Right lobe of liver (tissue), 4 donors: ENCODE results near the gene IWS1.

Experiments used
- CTCF ChIP-seq, 4 donors: fragments of 200-600 bp in 3 of 4; fragments of 450-650 bp in 1 of 4; IDR thresholded peaks; one replicate each; pipeline versions ENCODE4 v1.5.1 to v1.8.0; 2016 to 2022; ENCODE audit warnings: antibody characterized with exemption in 4 of 4, mild to moderate bottlenecking in 2 of 4
- POLR2A ChIP-seq: fragments of 450-650 bp; IDR thresholded peaks from one replicate; pipeline ENCODE4 v1.6.1; 2017; ENCODE audit warnings: antibody characterized with exemption, mild to moderate bottlenecking
- donor health status: DM: no; HTN: no; CAD: no.
- donor health status: DM: no; HTN: no; CAD: no.
- donor health status: DM: no; HTN: yes; CAD: no.

- no peak for TF ChIP-seq CTCF (IDR thresholded peaks at IDR 0.05)
- no peak for TF ChIP-seq POLR2A
These were observed 49.0 kb upstream of the IWS1 start for GRCh38 chr2:127575185-127575765.
